Stimulated activated CD8-positive, alpha-beta memory T cell treated with anti-CD3 and anti-CD28 coated beads, Interleukin-12 subunit alpha, Interleukin-12 subunit beta, amount 100 ng/mL, for 24 hours (primary cell): ENCODE data around the gene NFIX.

Source experiments
- DNase-seq: peaks from one replicate; pipeline ENCODE4 v3.0.0-alpha.2; 2020; ENCODE audit errors: extremely low read depth

The NFIX gene

DNA sequence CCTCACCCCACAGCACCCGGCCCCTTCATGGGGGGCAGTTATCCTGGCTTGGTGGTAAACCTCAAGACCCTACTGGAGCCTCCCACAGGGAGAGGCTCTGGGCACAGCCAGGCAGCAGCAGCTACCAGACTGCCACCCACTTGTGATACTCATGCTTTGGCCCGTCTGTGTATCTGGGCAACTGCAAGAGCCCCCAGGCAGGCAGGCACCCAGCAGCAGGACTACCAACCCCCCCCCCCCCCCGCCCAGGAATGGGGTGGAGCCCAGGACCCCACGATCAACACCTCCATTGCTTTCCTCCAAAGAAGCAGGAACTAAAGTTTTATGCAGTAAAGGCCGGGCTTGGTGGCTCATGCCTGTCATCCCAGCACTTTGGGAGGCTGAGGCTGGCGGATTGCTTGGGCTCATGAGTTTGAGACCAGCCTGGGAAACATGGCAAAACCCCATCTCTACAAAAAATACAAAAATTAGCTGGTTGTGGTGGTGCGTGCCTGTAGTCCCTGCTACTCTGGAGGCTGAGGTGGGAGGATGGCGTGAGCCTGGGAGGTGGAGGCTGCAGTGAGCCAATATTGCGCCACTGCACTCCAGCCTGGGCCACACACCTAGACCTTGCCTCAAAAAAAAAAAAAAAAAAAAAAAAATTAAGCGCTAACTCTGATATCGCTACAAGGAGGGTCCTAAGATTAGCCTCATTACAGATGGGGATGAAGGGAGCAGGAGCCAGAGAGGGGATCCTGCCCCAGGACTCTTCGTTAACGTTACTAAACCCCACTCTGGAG is 108.5 kb downstream of the NFIX start:
- DNase-seq, result no peak

DNA sequence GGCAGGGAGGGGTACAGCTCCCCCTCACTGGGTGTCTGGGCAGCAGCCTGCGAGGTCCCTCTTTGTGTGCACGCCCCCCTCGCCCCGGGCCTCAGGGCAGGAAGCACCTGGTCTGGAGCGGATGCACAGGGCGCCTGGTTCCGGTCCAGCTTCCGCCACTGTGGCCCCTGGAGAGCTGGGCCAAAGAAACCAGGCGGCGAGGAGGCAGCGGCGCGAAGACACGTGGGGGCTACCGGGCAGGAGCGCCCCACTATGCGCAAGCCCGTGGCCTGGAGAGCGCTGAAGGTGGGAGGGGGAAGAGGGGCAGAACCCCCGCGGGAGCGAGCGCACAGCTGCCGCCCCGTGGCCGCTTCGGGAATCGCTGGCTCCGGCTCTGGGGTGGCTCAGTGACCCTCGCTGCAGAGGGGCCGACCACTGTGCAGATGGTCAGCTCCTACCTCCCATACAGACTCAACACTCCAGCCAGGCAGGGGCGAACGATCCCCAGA is 109.1 kb downstream of the NFIX start:
- DNase-seq, result no peak

DNA sequence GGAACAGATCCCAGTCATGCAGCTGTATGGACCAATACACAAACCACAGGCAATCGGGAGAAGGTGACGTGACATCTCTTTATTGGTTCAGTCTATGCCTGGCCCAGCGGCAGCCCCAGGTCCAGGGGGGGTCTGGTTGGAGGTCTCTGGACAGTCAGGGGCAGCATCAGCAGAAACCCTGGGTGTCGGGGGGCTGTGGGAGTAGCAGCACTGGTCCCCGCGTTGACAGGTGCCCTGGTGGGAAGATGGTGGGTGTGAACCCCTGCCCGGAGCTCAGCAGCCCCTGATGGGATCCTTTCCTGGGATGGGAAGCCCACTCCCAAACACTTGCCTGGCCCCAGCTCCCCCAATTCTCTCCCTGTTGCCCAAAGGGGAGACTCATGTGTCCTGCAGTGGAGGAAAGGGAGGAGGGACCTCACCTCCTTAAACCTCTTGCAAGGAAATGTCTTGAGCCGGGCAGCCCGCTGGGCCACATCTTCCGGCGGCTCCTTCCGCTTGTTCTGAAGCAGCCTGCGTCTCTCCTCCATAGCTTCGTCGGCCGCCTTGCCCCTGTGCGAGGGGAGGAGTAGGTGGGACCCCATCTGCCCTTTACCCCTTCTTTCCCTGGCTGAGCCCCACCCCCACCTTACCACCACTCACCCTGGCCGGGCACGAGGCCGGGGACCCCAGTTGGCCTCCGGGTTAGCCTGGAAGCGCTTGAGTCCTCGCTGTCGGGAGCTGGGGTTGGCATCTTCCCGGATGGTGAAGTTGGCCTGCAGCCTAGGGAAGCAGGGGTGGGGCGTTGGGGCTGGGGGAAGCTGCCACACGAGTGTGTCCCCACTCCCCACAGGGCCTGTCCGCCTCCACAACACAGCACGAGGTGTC is 109.8 kb downstream of the NFIX start:
- no peak for DNase-seq

DNA sequence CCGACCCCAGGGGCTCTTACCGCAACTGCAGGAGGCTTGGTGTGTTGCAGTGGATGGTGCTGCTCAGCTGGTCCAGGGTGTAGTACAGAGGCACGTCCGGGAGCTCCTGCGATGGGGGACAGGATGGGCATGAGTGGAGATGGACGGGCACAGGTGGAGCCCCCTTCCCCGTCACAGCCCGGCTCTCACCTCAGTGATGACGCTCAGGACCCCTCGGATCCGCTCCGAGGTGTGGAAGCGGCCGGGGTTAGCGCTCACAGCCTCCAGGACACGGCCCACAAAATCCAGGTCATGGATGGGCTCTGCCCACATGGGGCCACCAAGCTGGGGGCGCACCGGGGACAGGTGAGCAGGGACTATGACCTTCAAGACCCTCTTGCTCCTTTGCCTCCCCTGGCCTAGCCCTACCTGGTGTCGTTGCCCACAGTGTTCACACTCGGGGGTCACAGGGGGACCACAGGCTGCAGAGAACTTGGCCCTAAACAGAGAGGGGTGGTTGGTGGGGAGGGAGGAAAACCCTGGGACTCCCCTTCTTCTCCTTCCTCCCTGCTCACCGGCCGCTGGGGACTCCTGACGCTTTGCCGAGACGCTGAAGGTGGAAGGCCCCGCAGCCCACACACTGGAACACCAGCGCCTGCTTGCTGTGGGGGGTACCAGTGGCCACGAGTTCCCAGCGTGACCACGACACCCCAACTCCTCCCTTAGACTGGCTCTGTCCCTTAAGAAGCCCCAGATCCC is 114.3 kb downstream of the NFIX start:
- no peak for DNase-seq

DNA sequence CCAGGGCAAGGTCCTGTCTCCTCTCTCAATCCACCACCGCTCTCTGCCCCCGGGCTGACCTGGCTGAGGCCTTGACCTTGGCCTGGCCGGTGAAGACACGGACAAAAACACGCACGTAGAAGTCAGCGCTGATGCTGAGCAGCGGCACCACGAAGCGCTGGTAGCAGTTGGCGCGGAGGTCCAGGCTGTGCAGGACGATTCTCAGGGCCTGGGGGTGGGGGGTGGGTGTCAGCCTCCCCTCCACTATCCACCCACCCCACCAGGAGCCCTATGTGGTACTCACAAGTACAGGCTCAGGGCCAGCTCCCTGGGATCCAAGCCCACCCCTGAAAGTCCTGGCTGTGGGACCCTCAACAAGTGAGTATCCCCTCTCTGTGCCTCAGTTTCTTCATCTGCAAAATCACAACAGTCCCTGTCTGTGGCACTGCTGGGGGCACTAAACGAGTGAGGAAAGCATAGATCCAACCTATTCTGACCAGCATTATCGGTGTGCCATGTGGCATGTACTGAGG is 114.9 kb downstream of the NFIX start:
- DNase-seq, result no peak

DNA sequence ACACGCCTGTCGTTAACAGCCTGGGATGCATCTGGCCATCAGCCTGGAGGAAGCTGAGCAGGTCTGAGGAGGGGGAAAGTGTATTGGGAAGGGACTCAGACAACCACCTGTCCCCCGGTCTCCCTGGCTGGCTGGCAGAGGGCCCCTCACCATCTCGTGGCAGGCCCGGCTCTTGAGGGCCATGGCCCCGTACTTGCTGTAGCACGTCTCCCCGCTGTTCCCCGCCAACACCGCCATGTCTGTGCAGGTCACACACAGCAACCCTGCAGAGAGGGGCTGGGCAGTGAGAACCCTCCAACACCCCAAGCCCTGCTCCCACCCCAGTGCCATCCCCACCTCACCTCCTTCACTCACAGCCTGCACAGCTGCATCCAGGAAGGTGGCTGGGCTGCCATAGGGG is 117.3 kb downstream of the NFIX start:
- DNase-seq, result no peak

DNA sequence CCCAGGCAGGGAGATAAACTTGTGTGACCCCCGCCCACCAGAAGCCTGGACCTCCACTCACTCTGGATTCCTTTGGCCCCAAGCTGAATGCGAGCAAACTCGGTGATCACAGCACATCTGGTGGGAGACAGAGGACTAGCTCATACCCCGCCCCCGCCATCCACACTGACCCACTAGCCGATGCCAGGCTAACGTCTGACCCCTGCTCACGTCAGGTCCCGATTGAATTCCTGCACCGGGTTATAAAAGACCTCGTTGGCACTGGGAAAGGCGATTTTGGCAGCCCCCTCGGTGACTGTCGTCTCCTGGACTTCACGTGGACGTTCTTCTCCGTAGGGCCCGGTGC is 120.6 kb downstream of the NFIX start:
- DNase-seq, result no peak

DNA sequence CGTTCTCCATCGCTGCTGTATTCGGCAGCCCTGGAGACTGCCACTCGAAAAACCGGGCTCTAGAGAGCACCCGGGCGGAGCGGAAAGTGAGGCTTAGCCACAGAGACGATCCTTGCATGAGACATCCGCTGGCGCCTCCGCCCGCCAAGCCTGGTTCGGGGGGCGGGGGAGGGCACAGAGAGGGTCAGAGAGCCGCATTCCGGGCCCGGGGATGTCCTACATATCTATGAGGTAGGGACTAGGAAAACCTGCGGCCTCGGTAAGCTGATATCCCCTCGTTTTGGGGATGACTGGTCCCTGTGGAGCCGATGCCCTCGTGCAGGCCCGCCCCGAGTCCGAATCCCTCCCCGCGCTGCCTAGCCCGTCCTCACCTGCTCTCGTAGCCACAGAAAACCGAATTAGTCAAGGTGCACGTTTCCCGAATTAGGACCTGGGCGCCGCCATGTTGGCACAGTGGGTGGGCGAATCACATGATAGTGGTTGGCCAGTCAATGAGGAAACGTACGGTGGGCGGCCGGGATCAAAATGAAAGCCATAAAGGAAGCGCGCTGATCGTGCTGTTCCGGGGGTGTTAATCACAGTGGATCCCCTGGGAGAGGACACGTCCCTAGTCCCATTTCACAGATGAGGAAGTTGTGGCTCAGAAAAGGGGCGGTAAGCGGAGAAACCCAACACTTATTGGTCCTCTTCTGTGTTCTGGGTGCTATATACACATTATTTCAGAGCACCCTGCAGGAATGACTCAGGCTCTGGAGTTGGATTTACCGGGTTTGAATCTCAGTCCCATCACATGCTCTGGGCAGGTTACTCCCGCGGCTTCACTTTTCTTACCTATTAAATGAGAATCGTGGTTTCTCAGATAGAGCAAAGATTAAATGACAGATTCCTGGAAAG is 121.3 kb downstream of the NFIX start, which contains the start of gene TRMT1:
Gene TRMT1 (minus strand): TSS at position 459 of the 894 bp plus-strand sequence. CDS start 341 bp downstream, at position 118.
- peak; percentile 83 for DNase-seq

DNA sequence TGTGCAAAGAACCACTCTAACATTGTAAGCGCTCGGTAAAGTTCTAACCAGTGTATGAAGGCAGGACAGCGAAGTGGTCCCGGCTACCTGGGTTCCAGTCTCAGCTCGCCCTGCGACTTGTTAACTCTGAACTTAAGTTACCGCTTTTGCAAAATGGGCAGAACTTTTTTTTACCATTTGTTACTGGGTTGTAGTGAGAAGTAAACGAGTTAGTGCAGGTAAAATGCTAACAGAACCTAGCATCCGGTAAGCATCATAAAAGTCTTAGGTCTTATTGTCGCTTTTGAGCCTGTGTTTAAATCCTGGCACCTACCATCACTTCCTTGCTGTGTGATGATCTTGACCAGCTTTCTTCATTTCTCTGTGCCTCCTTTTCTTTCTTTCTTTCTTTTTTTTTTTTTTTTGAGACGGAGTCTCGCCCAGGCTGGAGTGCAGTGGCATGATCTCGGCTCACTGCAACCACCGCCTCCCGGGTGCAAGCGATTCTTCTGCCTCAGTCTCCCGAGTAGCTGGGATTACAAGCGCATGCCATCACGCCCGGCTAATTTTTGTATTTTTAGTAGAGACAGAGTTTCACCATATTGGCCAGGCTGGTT is 122.0 kb downstream of the NFIX start:
- DNase-seq, result no peak

DNA sequence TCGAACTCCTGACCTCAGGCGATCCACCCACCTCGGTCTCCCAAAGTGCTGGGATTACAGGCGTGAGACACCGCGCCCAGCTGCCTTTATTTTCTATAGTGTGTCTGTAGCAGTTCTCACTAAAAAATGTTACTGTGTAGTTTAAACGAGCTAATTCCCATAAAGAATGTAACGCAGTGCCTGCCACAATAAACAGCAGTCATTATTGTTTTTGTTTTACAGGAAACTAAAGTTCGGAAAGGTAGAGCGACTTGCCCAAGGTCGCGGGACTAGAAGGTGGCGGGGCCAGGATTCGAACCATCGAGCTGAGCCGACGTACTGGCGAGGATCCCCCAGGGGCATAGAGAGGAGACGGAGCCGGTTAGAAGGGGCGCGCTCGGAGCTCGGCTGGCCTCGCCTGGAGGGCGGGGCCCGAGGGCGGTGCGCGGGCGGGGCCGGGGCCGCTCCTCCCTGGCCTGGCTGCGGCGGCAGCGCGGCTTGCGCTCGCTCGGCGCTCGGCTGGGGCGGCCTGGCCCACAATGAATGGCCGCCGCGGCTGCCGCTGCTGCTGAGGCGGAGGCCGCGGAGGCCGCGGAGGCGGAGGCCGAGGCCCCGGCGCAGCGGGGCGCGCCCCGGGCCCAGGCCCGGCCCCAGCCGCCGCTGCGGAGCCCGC is 122.6 kb downstream of the NFIX start, which contains the start of gene NACC1:
Gene NACC1 (plus strand): TSS at position 493 of the 652 bp plus-strand sequence. CDS start 16,944 bp downstream, outside the sequence.
- DNase-seq, result peak; percentile 75

DNA sequence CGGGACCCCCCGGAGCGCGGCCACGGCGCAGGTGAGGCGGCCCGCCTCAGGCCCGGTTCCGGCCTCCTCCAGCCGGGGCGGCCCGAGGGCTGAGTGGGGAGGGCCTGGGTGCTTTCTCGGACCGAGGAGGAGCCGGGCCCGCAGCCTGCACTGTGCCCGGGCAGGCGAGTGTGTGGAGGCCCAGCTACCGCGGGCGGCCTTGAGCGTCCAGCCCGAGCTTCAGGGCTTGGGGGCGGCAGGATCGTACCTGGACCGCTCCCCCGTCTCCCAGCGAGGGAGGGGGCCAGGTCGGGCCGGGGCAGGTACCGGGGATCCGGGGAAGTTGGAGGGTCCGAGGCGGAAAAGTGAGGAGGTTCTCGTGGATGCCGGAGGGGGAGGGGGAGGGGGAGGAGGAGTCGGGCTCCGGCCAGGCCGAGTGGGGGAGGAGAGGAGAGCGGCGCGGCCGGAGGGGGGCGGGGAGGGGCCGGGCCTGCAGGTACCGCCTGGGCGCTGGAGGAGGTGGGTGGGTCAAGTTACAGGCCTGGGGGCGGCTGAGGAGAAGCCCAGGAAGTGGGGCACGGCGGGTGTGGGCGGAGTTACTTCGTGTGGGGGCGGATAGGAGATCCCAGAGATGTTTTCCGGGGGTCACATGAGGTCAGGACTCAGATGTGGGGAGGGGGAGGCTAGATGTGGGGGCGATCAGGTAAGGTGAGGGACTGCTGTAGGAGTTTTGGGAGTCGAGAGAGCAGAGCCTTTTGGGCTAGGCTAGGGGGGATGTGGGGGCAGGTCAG is 123.3 kb downstream of the NFIX start:
- no peak for DNase-seq

DNA sequence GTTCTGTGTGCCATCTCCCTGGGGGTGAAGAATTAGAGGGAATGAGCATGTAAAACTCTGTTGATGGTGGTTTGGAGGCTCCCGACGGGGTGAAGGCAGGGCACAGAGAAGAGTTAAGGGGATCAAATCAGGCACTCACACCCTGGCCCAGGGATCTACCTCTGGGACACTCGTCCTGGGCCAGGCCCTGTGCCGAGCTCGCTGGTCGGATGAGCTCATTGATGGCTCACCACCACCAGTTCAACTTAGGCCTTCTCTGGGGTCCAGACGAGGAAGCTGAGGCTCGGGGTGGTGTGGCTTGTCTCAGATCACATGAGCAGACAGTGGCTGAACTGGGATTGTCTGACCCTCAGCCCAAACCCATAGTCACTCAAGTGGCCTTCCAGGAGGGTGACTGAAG is 124.4 kb downstream of the NFIX start:
- no peak for DNase-seq

DNA sequence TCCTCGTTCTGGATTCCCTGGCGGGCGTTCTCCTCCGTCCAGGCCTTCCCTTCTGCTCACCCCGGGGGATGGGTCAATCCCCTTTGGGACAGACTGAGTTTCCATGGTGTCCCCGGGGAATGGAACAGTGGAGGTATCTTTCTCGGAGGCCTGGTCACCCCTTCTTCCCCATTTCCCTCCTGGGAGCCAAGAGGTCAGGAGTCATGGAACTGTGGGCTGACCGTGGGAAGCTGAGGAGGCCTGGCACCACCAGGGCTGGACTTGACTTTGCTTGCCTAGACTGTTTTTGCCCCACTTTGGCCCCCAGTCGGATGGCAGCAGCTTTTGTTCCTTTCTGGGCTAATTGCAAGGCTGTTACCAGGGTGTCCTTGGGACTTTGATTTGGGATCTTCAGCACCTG is 124.8 kb downstream of the NFIX start:
- DNase-seq, result no peak

DNA sequence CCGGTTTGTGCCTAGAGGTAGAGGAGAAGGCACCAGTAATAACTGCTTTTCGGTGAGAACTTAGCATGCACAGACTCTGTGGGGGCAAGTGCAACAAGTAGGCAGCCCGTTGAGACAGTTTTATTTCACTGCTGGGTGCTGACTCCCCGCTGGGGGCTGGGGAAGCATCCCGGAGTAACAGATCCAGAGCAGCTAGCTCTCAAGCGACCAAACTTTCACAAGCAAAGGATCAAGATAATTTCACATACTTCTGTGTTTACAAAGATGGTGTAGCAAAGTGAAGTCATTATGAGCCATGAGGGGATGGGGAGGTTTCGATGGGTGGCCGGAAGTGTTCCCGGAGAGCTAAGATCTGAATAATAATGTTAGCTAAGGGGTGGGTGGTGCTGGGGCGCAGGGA is 125.5 kb downstream of the NFIX start:
- DNase-seq, result no peak

DNA sequence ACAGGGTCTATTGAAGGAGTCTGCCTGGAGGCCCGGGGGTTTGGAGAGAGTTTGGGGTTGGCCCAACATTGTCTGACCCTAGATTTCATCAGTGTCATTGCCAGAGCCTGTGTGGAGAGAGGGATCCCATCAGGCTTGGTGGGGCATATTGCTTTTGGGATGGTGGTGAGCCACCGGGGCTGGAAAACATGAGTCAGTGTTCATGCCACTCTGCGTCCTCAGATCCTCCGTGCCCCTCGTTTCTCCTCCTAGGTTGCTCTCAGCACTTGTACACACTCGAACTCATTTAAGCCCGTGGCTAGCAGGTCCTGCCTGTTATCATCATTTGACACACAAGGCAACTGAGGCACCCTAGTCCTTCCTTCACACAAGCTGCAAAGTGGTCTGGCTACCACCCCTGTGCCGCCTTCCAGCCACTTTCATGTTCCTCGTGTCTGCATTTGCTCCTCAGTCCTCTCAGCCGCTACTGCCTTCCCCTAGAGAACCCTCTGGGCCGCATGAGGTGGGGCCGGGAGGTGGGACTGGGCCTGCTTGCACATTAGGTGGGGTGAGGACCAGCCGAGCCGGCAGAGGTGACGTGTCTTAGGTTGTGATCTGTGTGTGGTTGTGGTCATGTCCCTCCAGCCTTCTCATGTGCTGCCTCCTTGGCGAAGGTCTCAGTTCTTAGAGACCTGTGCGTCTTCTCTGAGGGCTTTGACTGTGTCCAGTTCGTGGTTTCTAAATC is 126.4 kb downstream of the NFIX start:
- DNase-seq, result no peak

DNA sequence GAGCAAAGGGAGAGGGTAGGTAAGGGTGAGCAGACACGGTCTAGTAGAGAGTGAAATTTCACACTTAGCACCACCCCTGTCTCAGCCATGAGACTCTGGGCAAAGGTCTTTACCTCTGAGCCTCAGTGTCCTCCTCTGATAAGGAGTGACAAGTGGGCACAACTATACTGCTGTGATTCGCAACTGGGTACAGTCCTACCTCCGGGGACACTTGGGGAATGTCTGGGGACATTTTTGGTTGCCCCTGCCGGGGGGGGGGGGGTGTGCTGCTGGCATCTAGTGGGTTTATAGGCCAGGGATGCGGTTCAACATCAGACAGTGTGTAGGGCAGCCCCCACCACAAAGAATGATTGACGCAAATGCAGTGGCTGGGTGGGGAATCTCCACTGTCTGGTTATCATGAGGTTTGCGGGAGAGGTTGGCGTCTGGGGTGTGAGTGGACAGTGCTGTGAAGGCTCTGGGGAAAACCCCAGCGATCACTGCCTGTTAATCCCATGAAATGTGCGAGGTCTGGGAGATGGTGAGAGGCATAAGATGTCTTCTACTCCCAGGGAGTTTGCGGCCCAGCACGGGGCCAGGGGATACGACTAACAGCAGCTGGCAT is 127.1 kb downstream of the NFIX start:
- no peak for DNase-seq

DNA sequence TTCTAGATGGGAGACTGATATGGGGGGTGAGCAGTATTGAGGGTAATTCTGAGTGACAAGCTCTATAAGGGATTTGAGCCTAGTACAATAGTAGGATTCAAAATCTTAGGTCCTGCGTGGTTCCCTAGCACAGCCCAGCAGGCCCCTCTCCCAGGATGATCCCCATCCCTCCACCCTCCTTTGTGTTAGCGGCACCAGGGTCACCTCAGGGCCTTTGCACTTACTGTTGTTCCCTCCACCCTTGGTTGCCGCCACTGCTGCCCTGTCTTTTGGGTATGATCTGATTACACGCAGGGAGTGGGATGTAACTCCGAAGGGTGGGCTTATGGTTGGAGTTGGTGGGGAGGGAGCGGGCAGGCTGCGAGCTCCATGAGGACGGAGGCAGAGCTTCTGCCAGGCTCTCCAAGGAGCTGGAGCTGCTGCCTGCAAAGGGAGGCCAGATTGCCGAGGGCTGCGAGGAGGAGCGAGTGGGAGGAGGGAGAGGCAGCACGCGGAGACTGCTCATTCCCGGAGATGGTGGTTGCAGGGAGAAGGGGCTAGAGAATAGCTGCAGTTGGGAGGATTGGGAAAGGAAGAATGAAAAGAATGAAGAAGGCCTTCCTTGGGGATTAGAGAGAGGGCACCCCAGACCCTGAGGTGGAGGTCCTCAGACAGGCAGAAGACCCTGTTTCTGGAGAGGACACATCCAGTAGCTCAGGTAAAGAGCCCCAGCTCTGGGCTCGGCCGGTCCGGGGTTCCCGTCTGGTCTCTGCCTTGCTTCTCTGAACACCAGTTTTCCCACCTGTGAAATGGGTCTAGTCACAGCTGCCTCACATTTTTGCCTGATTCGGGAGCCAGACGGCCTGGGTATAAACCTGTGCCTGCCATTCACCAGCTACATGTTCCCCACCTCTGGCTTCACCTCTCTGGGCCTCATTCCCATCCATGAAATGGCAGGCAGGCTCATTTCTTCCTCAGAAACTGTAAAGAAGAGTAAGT is 128.0 kb downstream of the NFIX start:
- no peak for DNase-seq
